Suppressor macrophage treated with lipopolysaccharide for 1 hour (primary cell): ENCODE data around the gene MRPL37.
A peak's percentile ranks its signal among the peaks of the same experiment; 100 is the strongest.

Source experiments
- DNase-seq, 3 donors: peaks; one replicate each; pipeline ENCODE4 v3.0.0-alpha.2; 2020 to 2022

The MRPL37 gene

GRCh38 chr1:54241364-54241763 lies 41.4 kb downstream of the MRPL37 start:
- DNase-seq, result no peak

GRCh38 chr1:54243022-54243421 lies 43.1 kb downstream of the MRPL37 start:
- DNase-seq, result no peak

- no peak for DNase-seq
Observed at GRCh38 chr1:54244655-54245054, 44.7 kb downstream of the MRPL37 start.

GRCh38 chr1:54245501-54245900 lies 45.5 kb downstream of the MRPL37 start:
- DNase-seq, result no peak

GRCh38 chr1:54246116-54246721 lies 46.3 kb downstream of the MRPL37 start:
- no peak for DNase-seq

- peak in 1 of 3 donors; percentile 67 for DNase-seq
Observed at GRCh38 chr1:54247863-54248515, 48.0 kb downstream of the MRPL37 start.

- no peak for DNase-seq
Observed at GRCh38 chr1:54248966-54249365, 49.0 kb downstream of the MRPL37 start.

GRCh38 chr1:54249819-54250435 lies 50.0 kb downstream of the MRPL37 start:
- DNase-seq, result peak; percentile 53 to 83 (median 71)

GRCh38 chr1:54250670-54251069 lies 50.7 kb downstream of the MRPL37 start:
- no peak for DNase-seq

- DNase-seq, result no peak
Observed at GRCh38 chr1:54252371-54252936, 52.5 kb downstream of the MRPL37 start.

GRCh38 chr1:54253480-54253879 lies 53.5 kb downstream of the MRPL37 start:
- DNase-seq, result peak; percentile 57 to 75 (median 68)

GRCh38 chr1:54254055-54254454 lies 54.1 kb downstream of the MRPL37 start:
- DNase-seq, result no peak

GRCh38 chr1:54255026-54255702 lies 55.2 kb downstream of the MRPL37 start:
- DNase-seq, result no peak

- no peak for DNase-seq
Observed at GRCh38 chr1:54256522-54257345, 56.8 kb downstream of the MRPL37 start.

GRCh38 chr1:54257346-54257620 lies 57.3 kb downstream of the MRPL37 start:
- no peak for DNase-seq

- DNase-seq, result no peak
Observed at GRCh38 chr1:54257876-54258275, 57.9 kb downstream of the MRPL37 start.

- DNase-seq, result no peak
Observed at GRCh38 chr1:54259546-54260140, 59.7 kb downstream of the MRPL37 start.

- no peak for DNase-seq
Observed at GRCh38 chr1:54260810-54261209, 60.8 kb downstream of the MRPL37 start.

GRCh38 chr1:54262244-54262643 lies 62.3 kb downstream of the MRPL37 start:
- DNase-seq, result no peak

- DNase-seq, result no peak
Observed at GRCh38 chr1:54263601-54264226, 63.7 kb downstream of the MRPL37 start.

- DNase-seq, result no peak
Observed at GRCh38 chr1:54265126-54265525, 65.2 kb downstream of the MRPL37 start.

GRCh38 chr1:54265659-54266058 lies 65.7 kb downstream of the MRPL37 start:
- no peak for DNase-seq
